ENCODE results near the gene RFX5. TPM values are rescaled to one million over a fixed set of nuclear protein-coding genes. Genes with fewer than 3 reads are reported as not detected.

RFX5 gene
- total and polyA plus RNA-seq, 5 donors from 2014 or later = 28.8 to 105 (median 35.3) TPM

DNA sequence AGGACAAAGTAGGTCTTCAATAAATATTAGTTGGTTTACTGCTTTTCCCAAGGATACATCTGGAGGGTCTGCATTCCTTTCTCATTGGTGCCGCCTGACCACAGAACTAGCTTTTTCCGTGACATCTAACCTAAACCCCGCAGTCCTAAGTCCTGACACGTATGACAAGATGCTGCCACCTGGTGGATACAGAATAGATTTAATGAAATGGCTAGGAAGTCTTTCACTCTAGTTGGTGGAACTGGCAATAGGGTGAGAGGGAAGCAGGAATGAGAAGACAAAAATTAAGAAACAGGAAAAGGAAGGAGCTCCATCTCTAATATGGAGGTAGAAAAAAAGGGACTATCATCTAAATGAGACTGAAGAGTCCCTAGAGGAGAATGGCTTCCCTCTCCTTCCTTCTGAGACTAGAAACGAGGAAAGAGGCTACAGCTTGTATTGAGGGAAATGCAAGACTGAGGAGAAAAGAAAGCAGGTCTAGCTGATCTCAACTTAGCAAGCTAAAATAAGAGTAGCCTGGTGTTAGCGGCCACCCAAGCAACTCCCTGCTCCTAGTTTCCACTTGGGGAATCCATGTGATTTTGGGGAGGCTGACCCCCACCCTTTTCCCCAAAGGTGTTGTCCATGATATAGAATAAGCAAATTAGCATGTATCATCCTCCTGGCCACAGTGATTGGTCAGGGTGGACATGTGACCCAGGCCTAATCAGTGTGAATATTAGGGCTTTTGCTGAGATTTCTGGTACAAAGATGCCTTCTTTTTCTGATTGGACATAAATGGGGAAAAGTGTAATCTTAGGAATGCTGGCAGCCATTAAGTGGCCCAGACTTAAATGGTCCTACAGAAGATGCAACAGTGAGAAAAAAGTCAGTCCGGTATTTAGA, 5.9 kb downstream of the RFX5 start:
- Histone ChIP-seq H3K9me3 (ENCODE audit: control insufficient read depth in 2 of 2, low read length in 2 of 2) (no peaks in the 10 kb centered on the region), H3K36me3 (ENCODE audit: control insufficient read depth, insufficient read depth, low read length) (peaks cover 37% of the 10 kb centered on the region), H3K27ac (ENCODE audit: insufficient read depth, low read length, poor library complexity, severe bottlenecking) (peak overlapping the region; percentile 64), H3K27me3 (ENCODE audit: control insufficient read depth, insufficient read depth, low read length) (no peaks in the 10 kb centered on the region), H3K4me3 (ENCODE audit: low read depth, low read length) (peak overlapping the region; percentile 16), H3K4me1 (ENCODE audit: control insufficient read depth, insufficient read depth, low read length, poor library complexity, severe bottlenecking) (peaks cover 20% of the 10 kb centered on the region)
- ATAC-seq (ENCODE audit: low read depth in 2 of 2) = peak; percentile 75 to 80
- H3K27ac Mint-ChIP-seq = peak overlapping the region in 2 of 3 donors; percentile 0 to 22
- H3K4me1 Mint-ChIP-seq = peaks cover 9 to 32% (median 15%) of the 10 kb centered on the region in 4 donors
- peak overlapping the region in 1 of 4 donors; percentile 45 for H3K4me3 Mint-ChIP-seq
- peak; percentile 40 to 81 (median 72) for DNase-seq
- no peaks in the 10 kb centered on the region for H3K27me3 Mint-ChIP-seq
- peaks cover 23% of the 10 kb centered on the region for H3K36me3 Mint-ChIP-seq
- H3K9me3 Mint-ChIP-seq = no peaks in the 10 kb centered on the region

DNA sequence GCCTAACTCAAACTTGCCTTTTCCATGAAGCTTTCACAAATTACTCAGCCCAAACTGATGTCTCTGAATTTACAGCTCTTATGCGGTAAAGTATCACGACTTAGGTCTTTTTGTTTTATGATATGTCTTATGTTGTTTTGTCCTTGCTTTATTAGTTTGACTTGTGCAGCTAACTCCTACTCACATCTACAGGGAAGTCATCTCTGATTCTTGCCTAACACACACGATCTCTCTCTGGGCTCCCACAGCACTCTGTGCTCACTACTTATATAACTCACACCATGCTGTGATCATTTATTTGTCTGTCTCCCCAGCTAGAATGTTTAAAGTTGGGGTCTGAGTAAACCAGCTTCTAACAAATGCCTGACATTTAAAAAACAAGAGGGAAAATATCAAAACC, 10.5 kb downstream of the RFX5 start:
- Mint-ChIP-seq H3K9me3 (no peaks in the 10 kb centered on the region), H3K27ac (no peak overlapping the region), H3K27me3 (no peaks in the 10 kb centered on the region), H3K36me3 (peaks cover 4% of the 10 kb centered on the region), H3K4me3 (peak overlapping the region in 1 of 4 donors; percentile 33), H3K4me1 (peaks cover 4 to 14% (median 8%) of the 10 kb centered on the region in 4 donors)
- Histone ChIP-seq H3K4me3 (ENCODE audit: low read depth, low read length) (no peak overlapping the region), H3K9me3 (ENCODE audit: control insufficient read depth in 2 of 2, low read length in 2 of 2) (no peaks in the 10 kb centered on the region), H3K27ac (ENCODE audit: insufficient read depth, low read length, poor library complexity, severe bottlenecking) (no peak overlapping the region), H3K4me1 (ENCODE audit: control insufficient read depth, insufficient read depth, low read length, poor library complexity, severe bottlenecking) (peaks cover 7% of the 10 kb centered on the region), H3K36me3 (ENCODE audit: control insufficient read depth, insufficient read depth, low read length) (no peaks in the 10 kb centered on the region), H3K27me3 (ENCODE audit: control insufficient read depth, insufficient read depth, low read length) (no peaks in the 10 kb centered on the region)
- ATAC-seq (ENCODE audit: low read depth in 2 of 2) (no peak), DNase-seq (no peak)

DNA sequence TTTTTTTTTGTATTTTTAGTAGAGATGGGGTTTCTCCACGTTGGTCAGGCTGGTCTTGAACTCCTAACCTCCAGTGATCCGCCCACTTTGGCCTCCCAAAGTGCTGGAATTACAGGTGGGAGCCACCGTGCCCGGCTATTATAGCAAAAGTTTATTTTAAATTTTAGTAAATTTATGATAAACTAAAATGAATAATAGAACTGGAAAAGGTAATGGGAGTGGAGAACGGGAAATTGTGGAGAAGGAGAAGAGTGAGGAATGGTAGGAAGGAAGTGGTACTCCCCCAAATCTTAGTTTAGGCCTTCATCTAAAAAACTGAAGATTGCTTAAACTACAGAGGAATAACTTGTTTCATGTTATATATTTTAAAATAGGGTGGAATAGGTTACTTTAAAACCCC, 12.2 kb downstream of the RFX5 start:
- Histone ChIP-seq H3K4me1 (ENCODE audit: control insufficient read depth, insufficient read depth, low read length, poor library complexity, severe bottlenecking) (no peaks in the 10 kb centered on the region), H3K27ac (ENCODE audit: insufficient read depth, low read length, poor library complexity, severe bottlenecking) (no peak overlapping the region)
- H3K27ac Mint-ChIP-seq = no peak overlapping the region

DNA sequence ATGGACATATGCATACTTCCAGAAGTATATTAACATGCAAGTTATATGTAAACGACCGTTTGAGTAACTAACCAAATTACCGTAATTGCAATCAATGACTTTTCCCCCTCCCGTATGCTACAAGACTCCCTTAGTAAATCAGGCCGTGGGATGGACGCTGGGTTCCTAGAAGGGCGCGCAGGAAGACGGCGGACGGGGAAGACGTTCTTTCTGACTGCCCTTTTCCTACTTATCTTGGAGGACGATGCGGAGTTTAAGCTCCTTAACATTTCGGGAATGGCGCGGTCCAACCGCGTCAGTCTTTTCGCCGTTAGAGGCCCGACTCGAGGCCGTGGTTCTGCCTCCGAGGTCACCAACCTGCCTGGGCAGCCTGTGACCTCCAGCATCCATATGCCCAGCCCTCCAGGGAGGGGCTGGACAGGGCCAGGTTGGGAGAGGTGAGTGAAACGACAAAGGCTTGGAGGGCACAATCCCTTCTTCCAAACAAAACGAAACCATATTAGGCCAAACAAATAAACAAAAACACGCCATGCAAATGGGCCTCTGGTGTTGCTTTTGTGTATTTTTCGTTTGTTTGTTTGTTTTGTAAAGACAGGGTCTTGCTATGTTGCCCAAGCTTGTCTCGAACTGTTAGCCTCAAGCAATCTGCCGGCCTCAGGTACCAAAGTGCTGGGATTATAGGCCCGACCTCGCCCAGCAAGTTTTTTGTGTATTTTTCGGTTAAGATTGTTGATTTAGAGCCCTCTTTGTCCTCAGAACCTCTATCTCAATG, 19.0 kb downstream of the RFX5 start:
- H3K36me3 Mint-ChIP-seq = peaks cover 20% of the 10 kb centered on the region
- H3K4me3 Mint-ChIP-seq = peak overlapping the region; percentile 86 to 97 (median 95)
- Histone ChIP-seq H3K4me1 (ENCODE audit: control insufficient read depth, insufficient read depth, low read length, poor library complexity, severe bottlenecking) (peaks cover 35% of the 10 kb centered on the region), H3K9me3 (ENCODE audit: control insufficient read depth in 2 of 2, low read length in 2 of 2) (no peaks in the 10 kb centered on the region), H3K36me3 (ENCODE audit: control insufficient read depth, insufficient read depth, low read length) (peaks cover 15% of the 10 kb centered on the region), H3K4me3 (ENCODE audit: low read depth, low read length) (peak overlapping the region; percentile 94), H3K27me3 (ENCODE audit: control insufficient read depth, insufficient read depth, low read length) (no peaks in the 10 kb centered on the region), H3K27ac (ENCODE audit: insufficient read depth, low read length, poor library complexity, severe bottlenecking) (peak overlapping the region; percentile 93)
- H3K9me3 Mint-ChIP-seq = no peaks in the 10 kb centered on the region
- peak overlapping the region; percentile 98 to 99 (median 99) for H3K27ac Mint-ChIP-seq
- DNase-seq (no peak), ATAC-seq (ENCODE audit: low read depth in 2 of 2) (peak in 1 of 2 donors; percentile 2)
- peaks cover 5% of the 10 kb centered on the region for H3K27me3 Mint-ChIP-seq
- H3K4me1 Mint-ChIP-seq = peaks cover 14 to 46% (median 31%) of the 10 kb centered on the region in 4 donors

More for the DNA sequence above, 12.2 kb downstream of the RFX5 start:
- Mint-ChIP-seq H3K36me3 (no peaks in the 10 kb centered on the region), H3K4me1 (peaks cover 0 to 7% (median under 1%) of the 10 kb centered on the region in 4 donors), H3K27me3 (no peaks in the 10 kb centered on the region), H3K4me3 (no peak overlapping the region), H3K9me3 (no peaks in the 10 kb centered on the region)
- H3K9me3 ChIP-seq (ENCODE audit: control insufficient read depth in 2 of 2, low read length in 2 of 2) = no peaks in the 10 kb centered on the region
- H3K36me3 ChIP-seq (ENCODE audit: control insufficient read depth, insufficient read depth, low read length) = no peaks in the 10 kb centered on the region
- ATAC-seq (ENCODE audit: low read depth in 2 of 2) = no peak
- DNase-seq = no peak
- H3K4me3 ChIP-seq (ENCODE audit: low read depth, low read length) = no peak overlapping the region
- no peaks in the 10 kb centered on the region for H3K27me3 ChIP-seq (ENCODE audit: control insufficient read depth, insufficient read depth, low read length)

DNA sequence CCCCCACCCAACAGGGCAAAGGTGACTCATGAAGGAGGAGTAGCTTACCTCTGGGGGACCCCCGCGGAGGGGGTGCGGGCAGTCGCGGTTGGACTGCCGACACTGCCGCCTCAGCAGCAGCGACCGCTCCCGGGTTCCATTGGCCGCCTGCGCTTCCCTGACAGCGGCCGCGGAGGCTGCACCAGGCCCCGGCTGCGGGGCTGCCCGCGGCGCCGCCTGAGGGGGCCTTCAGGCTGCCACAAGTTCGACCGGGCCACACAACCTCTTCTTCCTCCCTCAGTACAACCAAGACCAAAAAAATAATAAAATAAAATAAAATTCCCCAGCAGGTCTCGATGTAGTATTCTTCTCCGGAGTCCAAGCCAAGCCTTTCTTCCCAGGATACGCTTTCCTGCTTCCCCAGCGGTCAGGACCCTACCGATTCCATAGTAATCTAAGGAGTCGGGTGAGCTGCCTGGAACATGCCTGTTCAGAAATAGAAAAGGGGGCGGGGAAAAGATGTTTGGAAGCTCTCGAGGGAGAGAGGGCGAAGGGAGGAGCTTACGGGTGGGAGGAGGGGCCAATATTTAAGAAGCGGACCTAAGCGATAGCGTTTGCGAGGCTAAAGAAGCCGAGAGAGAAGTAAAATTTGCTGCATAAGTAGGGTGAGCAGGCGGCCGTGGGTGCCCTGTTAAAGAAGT, 19.7 kb downstream of the RFX5 start, which contains the start of gene PI4KB:
Gene PI4KB (minus strand): TSS at position 194 of the 680 bp plus-strand sequence. CDS start 10,935 bp downstream, outside the sequence.
- peaks cover 14 to 51% (median 36%) of the 10 kb centered on the region in 4 donors for H3K4me1 Mint-ChIP-seq
- H3K36me3 Mint-ChIP-seq = peaks cover 25% of the 10 kb centered on the region
- peaks cover 5% of the 10 kb centered on the region for H3K27me3 Mint-ChIP-seq
- Histone ChIP-seq H3K4me3 (ENCODE audit: low read depth, low read length) (peak within 1 kb of the TSS; percentile 94), H3K27me3 (ENCODE audit: control insufficient read depth, insufficient read depth, low read length) (no peaks in the 10 kb centered on the region), H3K36me3 (ENCODE audit: control insufficient read depth, insufficient read depth, low read length) (peaks cover 21% of the 10 kb centered on the region), H3K4me1 (ENCODE audit: control insufficient read depth, insufficient read depth, low read length, poor library complexity, severe bottlenecking) (peaks cover 35% of the 10 kb centered on the region), H3K9me3 (ENCODE audit: control insufficient read depth in 2 of 2, low read length in 2 of 2) (no peaks in the 10 kb centered on the region), H3K27ac (ENCODE audit: insufficient read depth, low read length, poor library complexity, severe bottlenecking) (peak within 1 kb of the TSS; percentile 93)
- no peaks in the 10 kb centered on the region for H3K9me3 Mint-ChIP-seq
- H3K4me3 Mint-ChIP-seq = peak within 1 kb of the TSS; percentile 86 to 97 (median 95)
- peak; percentile 84 to 99 (median 96) for DNase-seq
- ATAC-seq (ENCODE audit: low read depth in 2 of 2) = peak; percentile 93 to 94
- H3K27ac Mint-ChIP-seq = peak within 1 kb of the TSS; percentile 98 to 99 (median 99)

DNA sequence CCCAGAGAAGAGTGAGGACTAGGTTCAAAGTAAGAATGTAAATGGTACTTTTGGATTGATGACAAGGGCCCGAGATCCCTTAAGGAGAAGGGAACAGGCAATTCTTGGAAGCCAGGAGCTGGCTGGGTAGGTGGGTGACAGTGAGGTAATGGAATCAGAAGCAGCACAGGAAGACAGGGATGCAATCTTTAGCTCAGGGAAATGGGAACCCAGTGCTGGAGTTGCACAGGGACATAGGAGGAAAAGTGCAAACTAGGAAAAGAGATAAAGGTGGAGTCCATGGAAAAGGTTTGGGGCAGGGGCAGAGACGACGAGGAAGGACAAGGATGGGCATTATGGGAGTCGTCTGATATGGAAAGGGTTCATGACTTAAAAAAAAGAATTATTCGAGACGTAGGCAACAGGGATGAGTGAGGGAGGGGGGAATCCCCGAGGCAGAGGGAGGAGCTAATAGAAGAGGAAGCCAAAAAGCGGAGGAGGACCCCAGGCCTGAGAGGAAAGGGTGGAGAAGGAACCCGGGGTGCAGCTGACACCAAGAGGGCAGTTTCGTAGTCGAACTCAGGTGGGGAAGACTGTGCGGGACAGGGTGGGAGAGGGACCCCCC, 20.3 kb downstream of the RFX5 start:
- H3K4me1 ChIP-seq (ENCODE audit: control insufficient read depth, insufficient read depth, low read length, poor library complexity, severe bottlenecking) = peaks cover 38% of the 10 kb centered on the region
- Mint-ChIP-seq H3K4me1 (peaks cover 14 to 57% (median 42%) of the 10 kb centered on the region in 4 donors), H3K36me3 (peaks cover 30% of the 10 kb centered on the region), H3K27me3 (peaks cover 5% of the 10 kb centered on the region), H3K9me3 (no peaks in the 10 kb centered on the region), H3K4me3 (peak overlapping the region; percentile 86 to 97 (median 95)), H3K27ac (peak overlapping the region; percentile 94 to 99 (median 96))
- H3K36me3 ChIP-seq (ENCODE audit: control insufficient read depth, insufficient read depth, low read length) = peaks cover 26% of the 10 kb centered on the region
- ATAC-seq (ENCODE audit: low read depth in 2 of 2) (peak; percentile 17 to 26), DNase-seq (peak in 1 of 3 donors; percentile 70)
- peak overlapping the region; percentile 93 for H3K27ac ChIP-seq (ENCODE audit: insufficient read depth, low read length, poor library complexity, severe bottlenecking)
- H3K9me3 ChIP-seq (ENCODE audit: control insufficient read depth in 2 of 2, low read length in 2 of 2) = no peaks in the 10 kb centered on the region
- no peaks in the 10 kb centered on the region for H3K27me3 ChIP-seq (ENCODE audit: control insufficient read depth, insufficient read depth, low read length)
- H3K4me3 ChIP-seq (ENCODE audit: low read depth, low read length) = peak overlapping the region; percentile 94

Measured in CD4-positive, CD25-positive, alpha-beta regulatory T cell (primary cell).